Measurements from ENCODE around the gene NBAS.
"Not testable (repeated sequence)": the region's sequence is repeated elsewhere in the genome, so short reads cannot be mapped to it uniquely, and the experiment has no call there.

Gene NBAS

DNA sequence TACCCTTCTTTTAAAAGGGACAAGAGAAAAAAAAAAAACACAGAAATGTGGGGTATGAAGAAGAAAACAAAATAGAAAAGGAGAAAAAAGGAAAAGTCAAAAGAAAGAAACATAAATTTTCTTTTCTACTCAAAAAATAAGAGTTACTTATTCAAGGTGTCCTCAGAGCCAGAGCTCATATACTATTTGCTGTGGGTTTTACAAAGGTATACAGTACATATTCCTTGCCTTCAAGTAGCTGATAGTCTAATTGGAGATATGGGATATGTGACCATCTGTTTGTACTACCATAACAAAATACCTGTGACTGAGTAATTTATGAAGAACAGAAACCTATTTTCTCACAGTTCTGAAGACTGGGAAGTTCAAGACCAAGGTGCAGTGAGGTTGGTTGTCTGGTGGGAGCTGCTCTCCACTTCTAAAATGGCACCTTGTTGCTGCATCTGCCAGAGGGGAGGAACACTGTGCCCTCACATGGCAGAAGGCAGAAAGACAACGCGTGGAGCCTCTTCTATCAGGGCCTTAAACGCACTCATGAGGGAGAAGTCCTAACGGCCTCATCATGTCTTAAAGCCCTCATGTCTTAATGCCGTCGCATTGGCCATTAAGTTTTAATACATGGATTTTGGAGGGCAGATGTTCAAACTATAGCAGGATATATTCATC lies 33.9 kb downstream of the NBAS start:
- no peak for DNase-seq

DNA sequence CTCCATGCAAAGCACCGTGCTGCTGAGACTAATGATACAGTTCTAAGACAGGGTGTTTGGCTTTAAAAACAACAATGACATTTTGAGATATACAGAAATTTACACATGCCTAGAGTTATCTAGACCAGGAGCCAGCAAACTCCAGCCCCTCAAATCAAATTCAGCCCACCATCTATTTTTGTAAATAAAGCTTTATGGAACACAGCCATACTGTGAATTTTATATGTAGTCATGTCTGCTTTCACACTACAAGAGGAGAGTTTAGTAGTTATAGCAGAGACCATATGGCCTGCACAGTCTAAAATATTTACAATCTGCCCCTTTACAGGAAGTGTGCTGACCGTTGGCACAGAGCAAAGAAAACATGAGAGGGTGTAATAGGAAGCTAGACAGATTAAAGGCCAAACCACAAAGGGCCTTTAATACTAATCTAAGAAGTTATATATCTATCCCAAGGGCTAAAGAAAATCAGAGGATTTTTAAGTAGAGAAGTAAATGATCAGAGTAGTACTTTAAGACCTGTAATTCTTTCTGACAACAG lies 39.4 kb downstream of the NBAS start:
- no peak for DNase-seq

DNA sequence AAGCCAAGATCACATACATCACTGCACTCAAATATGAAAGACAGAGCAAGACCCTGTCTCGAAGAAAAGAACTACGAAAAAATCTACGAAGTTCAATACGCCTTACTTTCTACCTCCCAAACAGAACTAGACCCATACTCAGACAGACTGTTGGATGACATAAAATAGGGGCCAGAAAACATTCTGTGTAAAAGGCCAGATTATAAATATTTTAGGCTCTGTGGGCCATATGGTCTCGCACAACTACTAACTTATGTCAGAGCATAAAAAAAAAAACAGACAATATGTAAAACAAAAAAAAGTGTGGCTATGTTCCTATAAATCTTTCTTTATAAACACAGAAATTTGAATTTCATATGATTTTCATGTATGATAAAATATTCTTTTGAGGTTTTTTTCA lies 40.8 kb downstream of the NBAS start:
- no peak for DNase-seq

GRCh38 chr2:15518759-15519158 lies 42.4 kb downstream of the NBAS start:
- not testable (repeated sequence) for DNase-seq

- DNase-seq: no peak
Measured at GRCh38 chr2:15517793-15518192, 43.3 kb downstream of the NBAS start.

DNA sequence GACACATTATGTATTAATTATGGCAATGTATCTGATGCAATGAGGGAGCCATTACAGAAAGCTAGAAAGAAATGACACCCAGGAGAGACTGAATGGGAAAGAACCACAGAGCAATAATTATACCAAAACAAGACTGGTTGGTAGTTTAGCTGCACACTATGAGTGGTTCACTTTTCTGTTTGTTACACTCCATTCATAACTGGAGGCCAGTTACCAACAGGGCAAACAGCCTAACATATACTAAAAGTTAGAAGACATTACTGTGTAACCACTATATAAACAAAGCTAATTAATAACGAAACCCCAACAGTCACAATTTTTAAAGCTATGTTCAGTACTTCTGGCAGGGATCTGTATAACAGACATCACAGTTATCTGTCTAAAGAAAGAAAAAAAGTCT lies 49.4 kb downstream of the NBAS start:
- no peak for DNase-seq

- DNase-seq: no peak
Measured at GRCh38 chr2:15510552-15510951, 50.6 kb downstream of the NBAS start.

GRCh38 chr2:15510131-15510530 lies 51.0 kb downstream of the NBAS start:
- DNase-seq: no peak

DNA sequence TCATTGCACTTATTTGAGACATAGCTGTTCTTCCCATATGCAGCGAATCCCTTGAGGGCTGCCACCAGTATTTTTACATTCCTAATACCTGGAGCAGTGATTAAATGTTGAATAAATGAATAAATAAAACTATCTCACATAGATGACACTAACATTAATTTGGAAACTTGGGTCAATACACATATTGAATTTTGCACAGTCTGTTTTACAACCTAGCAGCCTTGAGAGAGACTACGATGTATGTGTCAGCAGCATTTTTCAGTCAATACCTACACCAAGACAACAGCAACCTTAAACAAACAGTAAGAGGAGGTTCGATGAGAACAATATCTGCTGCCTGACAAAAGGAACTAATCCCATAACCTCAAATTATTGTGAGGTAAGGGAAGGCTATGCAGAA lies 53.4 kb downstream of the NBAS start:
- DNase-seq: no peak

GRCh38 chr2:15507061-15507460 lies 54.1 kb downstream of the NBAS start:
- no peak for DNase-seq

DNA sequence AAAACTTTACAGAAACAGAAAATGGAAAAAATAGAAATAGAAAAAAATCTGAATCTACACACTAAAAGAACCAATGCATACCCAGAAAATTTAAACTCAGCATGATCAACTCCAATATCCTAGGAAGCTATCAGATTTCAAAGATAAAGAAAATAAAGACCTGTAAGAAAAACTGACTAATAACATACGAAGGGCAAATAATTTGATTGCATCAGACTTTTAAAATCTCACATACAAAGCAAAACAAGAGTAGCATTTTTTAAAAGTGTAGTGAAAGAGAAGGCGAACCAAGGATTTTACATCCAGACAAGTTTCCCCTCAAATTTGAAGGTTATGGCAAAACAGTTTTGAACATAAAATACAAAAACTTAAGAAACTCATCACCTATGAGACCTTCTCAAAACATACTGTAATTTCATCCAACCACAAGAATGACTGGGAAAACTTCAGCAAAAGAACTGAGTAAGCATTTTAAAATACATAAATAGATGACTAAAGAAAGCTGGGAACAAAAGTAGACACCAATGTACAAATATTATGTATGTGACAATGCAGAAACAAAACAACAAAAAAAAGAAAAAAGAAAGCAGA lies 54.8 kb downstream of the NBAS start:
- DNase-seq: peak; percentile 22

GRCh38 chr2:15504882-15505663 lies 56.1 kb downstream of the NBAS start:
- DNase-seq: no peak

DNA sequence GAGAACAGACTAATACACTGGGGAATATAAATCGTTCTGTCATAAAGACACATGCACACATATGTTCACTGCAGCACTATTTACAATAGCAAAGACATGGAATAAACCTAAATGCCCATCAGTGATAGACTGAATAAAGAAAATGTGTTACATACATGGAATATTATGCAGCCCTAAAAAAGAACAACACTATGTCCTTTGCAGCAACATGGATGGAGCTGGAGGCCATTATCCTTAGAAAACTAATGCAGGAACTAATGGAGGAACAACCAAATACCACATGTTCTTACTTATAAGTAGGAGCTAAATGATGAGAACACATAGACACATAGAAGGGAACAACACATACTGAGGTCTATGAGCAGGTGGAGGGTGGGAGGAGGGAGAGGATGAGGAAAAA lies 61.9 kb downstream of the NBAS start:
- not testable (repeated sequence) for DNase-seq

- DNase-seq: no peak
Measured at GRCh38 chr2:15498554-15498953, 62.6 kb downstream of the NBAS start.

GRCh38 chr2:15494877-15495276 lies 66.3 kb downstream of the NBAS start:
- no peak for DNase-seq

GRCh38 chr2:15492773-15493325 lies 68.3 kb downstream of the NBAS start:
- DNase-seq: no peak

GRCh38 chr2:15486770-15487169 lies 74.4 kb downstream of the NBAS start:
- DNase-seq: no peak

GRCh38 chr2:15485949-15486348 lies 75.2 kb downstream of the NBAS start:
- DNase-seq: no peak

DNA sequence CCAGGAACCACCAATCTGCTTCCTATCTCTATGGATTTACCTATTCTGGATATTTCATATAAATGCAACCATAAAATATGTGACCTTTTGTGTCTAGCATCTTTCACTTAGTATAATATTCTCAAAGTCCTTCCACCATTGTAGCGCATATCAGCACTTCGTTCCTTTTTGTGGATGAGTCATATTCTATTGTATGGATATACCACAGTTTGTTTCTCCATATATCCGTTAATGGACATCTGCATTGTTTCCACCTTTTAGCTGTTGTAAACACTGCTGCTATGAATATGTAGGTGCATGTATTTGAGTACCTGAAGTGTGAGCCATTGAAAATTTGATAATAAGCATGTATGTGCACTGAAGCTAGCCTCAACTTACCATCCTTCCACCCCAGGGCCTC lies 80.1 kb downstream of the NBAS start:
- DNase-seq: no peak

GRCh38 chr2:15480552-15480951 lies 80.6 kb downstream of the NBAS start:
- no peak for DNase-seq

- DNase-seq: no peak
Measured at GRCh38 chr2:15472876-15473275, 88.3 kb downstream of the NBAS start.

DNA sequence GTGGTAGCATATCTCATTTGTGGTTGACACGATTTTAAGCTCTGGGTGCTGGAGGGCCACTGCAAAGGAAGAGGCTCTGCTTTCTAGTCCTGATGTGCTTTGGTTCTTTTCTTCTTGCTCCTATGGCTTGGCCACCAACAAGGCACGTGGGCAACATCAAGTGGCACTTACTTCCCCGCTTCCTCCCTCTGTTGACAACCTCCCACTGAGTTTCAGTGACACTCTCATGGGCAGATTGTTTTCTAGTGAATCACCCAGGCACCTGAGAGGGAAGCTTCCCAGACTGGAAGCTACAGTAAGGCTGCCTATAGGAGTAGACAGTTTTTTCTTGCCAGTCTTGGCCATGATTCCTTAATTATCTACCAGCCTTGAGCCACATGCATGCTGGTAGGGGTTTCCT lies 89.0 kb downstream of the NBAS start:
- DNase-seq: no peak

- DNase-seq: no peak
Measured at GRCh38 chr2:15471606-15472005, 89.5 kb downstream of the NBAS start.

All from fibroblast of skin of scalp (primary cell).